Glutamatergic neuron (in vitro differentiated cells): ENCODE data around the gene JMJD1C. TPM values are rescaled to one million over a fixed set of nuclear protein-coding genes. Genes with fewer than 3 reads are reported as not detected.

Experiments
- DNase-seq: peaks from one replicate; pipeline ENCODE4 v3.0.0; 2022
- H3K27ac Mint-ChIP-seq: one replicate; pipeline ENCODE4 v1.8.0; 2020; ENCODE audit warnings: mild to moderate bottlenecking, mixed read lengths, inconsistent platforms; ENCODE audit not compliant: unreplicated experiment
- H3K27me3 Mint-ChIP-seq: one replicate; pipeline ENCODE4 v1.8.0; 2020; ENCODE audit warnings: mild to moderate bottlenecking, moderate library complexity, mixed read lengths, inconsistent platforms; ENCODE audit not compliant: unreplicated experiment
- H3K36me3 Mint-ChIP-seq: one replicate; pipeline ENCODE4 v1.8.0; 2020; ENCODE audit warnings: mild to moderate bottlenecking, mixed read lengths, inconsistent platforms; ENCODE audit not compliant: unreplicated experiment
- H3K4me1 Mint-ChIP-seq: one replicate; pipeline ENCODE4 v1.8.0; 2020; ENCODE audit warnings: mild to moderate bottlenecking, low read depth, mixed read lengths, inconsistent platforms; ENCODE audit not compliant: unreplicated experiment
- H3K4me3 Mint-ChIP-seq: one replicate; pipeline ENCODE4 v1.8.0; 2020; ENCODE audit warnings: mild to moderate bottlenecking, mixed read lengths, inconsistent platforms; ENCODE audit not compliant: unreplicated experiment
- H3K9me3 Mint-ChIP-seq: one replicate; pipeline ENCODE4 v1.8.0; 2020; ENCODE audit warnings: mild to moderate bottlenecking, moderate library complexity, mixed read lengths, inconsistent platforms; ENCODE audit not compliant: unreplicated experiment
- CTCF ChIP-seq: fragments of 200-600 bp; sonication (generic); IDR thresholded peaks from one replicate; pipeline ENCODE4 v1.5.0; 2021; ENCODE audit not compliant: partially characterized antibody, unreplicated experiment
- long read RNA-seq: library from polyadenylated mRNA; unstranded; transcript quantifications from one replicate; pipeline ENCODE4 v2.0.0, GENCODE V29; 2020; ENCODE audit not compliant: unreplicated experiment
- total RNA-seq: library from RNA; stranded (reverse); fragmentation: NEBNext Ultra II Directional; extraction: Animal tissue kit (Norgen Biotek cat#: 25700); gene quantifications from one replicate; pipeline ENCODE4 v1.2.1, GENCODE V29; 2021; ENCODE audit not compliant: unreplicated experiment

Gene JMJD1C
- 110 TPM for total RNA-seq
- long read RNA-seq, partial matches to known transcripts: 3 of 13 reads
- long read RNA-seq, other reads (novel, unspliced or antisense): 10 of 13 reads

- no peak for TF ChIP-seq CTCF
- peak; percentile 87 for DNase-seq
- Mint-ChIP-seq H3K27me3 (peaks cover 13% of the 10 kb centered on the region), H3K4me1 (peaks cover 28% of the 10 kb centered on the region), H3K27ac (peak within 1 kb of the TSS; percentile 96), H3K4me3 (peak within 1 kb of the TSS; percentile 98), H3K36me3 (no peaks in the 10 kb centered on the region), H3K9me3 (peaks cover 16% of the 10 kb centered on the region)
These were observed at the start of gene JMJD1C for GRCh38 chr10:63465293-63466143. TSS of gene JMJD1C (minus strand) at chr10:63465977. CDS start at chr10:63465662, 315 bp downstream.

DNA sequence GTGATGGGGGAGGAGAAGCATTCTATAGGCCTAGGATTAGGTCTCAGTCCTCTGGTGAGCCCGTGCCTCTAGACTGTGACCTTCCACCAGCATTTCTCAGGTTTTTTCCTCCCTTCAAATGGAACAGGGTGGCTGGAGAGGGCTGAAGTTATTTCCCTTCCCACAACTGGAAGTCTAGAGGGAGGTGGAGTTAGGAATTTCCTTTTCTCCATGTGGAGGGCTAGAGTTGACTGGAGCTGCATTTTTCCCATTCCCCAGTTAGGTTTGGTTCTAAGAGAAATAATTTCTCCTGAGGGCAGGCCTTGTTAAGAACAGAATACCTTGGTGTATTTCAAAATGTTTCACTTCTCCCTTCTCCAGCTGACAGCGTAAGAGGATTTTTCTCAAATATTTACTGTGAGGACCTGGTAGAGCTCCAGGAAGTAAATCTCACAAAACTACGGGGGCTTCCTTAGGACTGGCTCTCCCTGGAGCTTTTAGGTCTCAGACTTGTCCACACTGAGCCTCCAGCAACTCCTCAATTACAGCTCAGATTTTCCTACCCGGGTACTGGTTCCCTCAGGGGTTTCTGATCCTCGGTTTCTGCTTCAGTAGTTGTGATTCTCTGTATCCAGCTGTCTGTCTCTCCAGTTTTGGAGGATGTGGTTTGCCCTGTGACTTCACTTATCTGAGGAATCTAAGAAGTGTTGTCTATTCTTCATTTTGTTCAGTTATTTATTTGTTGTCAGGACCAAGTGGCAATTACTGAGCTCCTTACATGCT lies 49.4 kb upstream of the JMJD1C start:
- no peak for TF ChIP-seq CTCF
- Mint-ChIP-seq H3K27me3 (peaks cover 3% of the 10 kb centered on the region), H3K4me3 (peak overlapping the region; percentile 62), H3K27ac (peak overlapping the region; percentile 65), H3K4me1 (peaks cover 35% of the 10 kb centered on the region), H3K9me3 (peaks cover 10% of the 10 kb centered on the region), H3K36me3 (no peaks in the 10 kb centered on the region)
- no peak for DNase-seq

GRCh38 chr10:63506554-63506953 lies 40.8 kb upstream of the JMJD1C start:
- H3K4me1 Mint-ChIP-seq: peaks cover 29% of the 10 kb centered on the region
- peak overlapping the region; percentile 40 for H3K27ac Mint-ChIP-seq
- no peak for DNase-seq
- H3K27me3 Mint-ChIP-seq: peaks cover 2% of the 10 kb centered on the region
- no peaks in the 10 kb centered on the region for H3K36me3 Mint-ChIP-seq
- H3K4me3 Mint-ChIP-seq: no peak overlapping the region
- TF ChIP-seq CTCF: no peak
- peaks cover 2% of the 10 kb centered on the region for H3K9me3 Mint-ChIP-seq

GRCh38 chr10:63505562-63505961 lies 39.8 kb upstream of the JMJD1C start:
- Mint-ChIP-seq H3K36me3 (no peaks in the 10 kb centered on the region), H3K27me3 (peaks cover 2% of the 10 kb centered on the region), H3K9me3 (peaks cover 2% of the 10 kb centered on the region), H3K27ac (no peak overlapping the region), H3K4me3 (no peak overlapping the region), H3K4me1 (peaks cover 25% of the 10 kb centered on the region)
- no peak for TF ChIP-seq CTCF
- no peak for DNase-seq
